GM19193 (cell line): ENCODE data around the gene STK32C.
A peak's percentile ranks its signal among the peaks of the same experiment; 100 is the strongest.

Experiments
- POLR2A ChIP-seq: IDR thresholded peaks from 4 replicates; pipeline ENCODE4 v1.6.1; 2011; ENCODE audit not compliant: insufficient read depth, insufficient read length; ENCODE audit errors: extremely low read depth

STK32C gene

DNA sequence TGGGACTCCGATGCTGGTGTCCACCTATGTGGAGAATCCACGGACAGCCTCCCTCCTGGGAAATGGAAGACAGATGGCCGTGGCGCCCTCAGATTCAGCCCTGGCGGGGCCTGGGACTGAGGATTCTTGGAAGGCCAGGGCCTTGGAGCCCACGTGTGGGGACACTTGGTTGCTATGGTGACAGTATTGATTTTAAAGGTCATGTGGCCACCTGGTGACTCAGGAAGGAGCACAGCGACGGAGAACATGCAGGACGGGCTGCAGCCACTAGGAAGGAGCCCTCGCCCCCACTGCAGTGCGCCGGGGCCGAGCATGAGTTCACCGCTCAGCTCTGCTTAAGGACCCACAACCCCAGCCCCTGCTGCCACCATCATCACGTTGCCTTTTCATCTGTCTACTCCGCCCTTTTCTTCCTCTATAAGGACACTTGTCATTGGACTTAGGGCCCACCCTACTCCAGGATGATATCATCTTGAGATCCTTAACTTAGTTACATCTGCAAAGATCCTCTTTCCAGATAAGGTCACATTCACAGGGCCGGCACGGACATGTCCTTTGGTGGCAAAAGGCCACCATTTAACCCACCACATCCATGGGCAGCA lies 3.7 kb upstream of the STK32C start:
- no peak for TF ChIP-seq POLR2A

DNA sequence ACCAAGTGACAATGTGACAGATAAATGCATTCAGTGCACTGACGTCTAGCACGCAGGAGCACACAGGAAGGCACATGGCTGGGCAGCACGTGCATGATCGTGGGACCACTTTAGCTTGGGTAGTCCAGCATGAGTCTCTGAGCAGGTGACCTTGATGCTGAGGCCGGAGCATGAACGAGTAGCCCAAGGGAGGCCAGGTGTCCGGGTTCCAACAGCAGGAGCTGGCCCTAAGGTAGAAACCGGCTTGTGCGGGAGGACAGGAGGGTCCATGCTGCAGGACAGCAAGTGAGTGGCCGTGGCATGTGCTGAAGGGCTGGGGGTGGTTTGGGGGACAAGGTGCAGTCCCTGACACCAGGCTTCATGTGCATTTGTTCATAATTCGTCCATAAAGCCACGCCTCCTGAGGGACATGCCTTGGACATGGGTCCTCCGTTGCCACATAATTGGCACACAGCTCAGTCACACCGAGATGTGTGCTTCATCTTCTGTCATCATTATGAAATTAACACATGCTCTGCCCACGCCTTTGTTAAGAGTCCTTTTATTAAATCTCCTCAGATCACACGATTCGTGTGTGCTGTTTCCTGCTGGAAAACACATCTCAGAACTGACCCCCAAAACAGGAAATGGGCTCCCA lies 3.1 kb upstream of the STK32C start:
- no peak for TF ChIP-seq POLR2A

DNA sequence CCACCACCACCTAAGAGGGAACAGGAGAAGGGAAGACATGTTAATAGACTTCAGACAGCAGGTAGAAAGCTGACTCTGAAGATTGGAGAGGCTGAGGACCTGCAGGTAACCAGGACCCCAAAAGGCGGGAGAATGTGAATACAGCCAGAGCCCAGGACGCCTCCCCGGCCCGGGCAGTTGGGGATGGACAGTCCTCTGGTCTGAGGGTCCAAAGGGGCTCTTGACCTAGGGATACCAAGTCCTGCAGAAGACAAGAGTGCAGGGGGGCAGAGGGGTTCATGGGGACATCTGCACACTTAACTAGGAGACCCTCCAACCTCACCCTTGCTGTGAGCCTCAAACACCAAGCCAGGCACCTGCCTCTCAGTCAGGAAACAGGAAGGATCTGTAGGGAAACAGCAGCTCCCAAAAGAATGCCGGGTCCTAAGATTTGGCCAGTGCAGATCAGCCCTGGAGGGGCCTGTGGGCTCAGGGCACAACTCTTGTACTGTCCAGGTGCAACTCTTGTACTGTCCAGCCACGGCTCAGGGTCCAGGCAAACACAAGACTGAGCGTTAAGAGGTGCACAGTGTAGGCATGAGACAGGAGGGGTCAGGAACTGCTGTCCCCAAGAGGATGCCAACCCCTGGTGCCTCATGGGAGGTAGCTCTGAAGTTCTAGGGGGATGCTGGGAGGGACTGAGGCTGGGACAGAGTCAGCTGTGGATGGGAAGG lies 2.3 kb upstream of the STK32C start:
- no peak for TF ChIP-seq POLR2A

DNA sequence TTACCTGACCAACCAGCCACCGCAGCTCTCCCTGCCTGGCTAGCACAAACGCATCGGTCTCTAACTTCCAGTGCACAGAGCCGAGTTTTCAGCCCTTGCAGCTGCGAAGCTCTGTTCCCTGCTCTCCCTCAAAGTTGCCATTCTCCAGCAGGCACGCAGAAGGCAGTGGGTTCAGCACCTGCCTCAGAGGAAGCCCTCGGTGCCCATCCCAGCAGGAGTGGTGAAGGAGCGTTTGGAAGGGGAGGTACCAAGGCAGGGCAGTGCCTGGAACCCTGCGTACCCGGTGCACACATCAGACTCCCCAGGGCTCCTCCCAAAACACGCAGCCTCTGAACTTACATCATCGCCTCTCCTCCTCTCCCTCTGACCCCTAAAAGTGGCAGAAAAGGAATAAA lies 1.7 kb upstream of the STK32C start:
- TF ChIP-seq POLR2A = no peak

DNA sequence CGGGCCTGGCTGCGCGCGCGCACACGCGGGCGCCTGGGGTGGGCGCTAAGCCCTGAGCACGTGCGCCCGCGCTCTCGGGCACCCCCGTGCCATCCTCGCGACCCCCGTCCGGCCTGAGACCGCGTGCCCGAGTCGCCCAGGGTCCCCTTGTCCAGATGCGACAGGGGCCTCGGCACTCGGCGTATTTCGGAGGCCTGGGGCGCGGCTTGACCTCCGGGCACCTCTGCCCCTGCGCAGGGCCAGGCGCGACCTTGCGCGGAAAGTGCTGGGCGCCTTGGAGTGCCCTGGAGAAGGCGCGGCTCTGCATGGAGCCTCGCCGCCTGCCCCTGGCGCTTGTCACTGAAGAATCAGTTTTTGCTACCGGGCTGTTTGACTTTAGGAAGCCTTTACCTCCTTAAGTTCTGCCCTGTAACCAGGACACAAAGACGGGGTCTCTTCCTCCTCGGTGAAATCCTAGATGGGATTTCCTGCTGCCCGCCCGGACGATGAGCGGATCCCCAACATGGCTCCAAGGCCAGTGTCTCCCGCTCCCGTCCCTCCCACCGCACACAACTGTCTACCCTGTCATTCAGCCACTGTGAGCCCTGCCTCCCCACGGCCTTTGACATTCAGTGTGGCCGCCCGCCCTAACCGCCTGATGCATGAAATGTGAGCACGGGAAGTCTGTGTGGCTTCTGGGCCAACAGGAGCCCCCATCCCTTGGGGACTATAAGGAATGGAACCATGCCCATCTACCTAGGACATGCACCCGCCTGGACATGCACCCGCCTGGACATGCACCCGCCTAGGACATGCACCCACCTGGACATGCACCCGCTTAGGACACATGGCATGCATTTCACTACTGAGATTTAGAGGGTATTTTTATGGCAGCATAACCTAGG lies 1.1 kb upstream of the STK32C start:
- TF ChIP-seq POLR2A = no peak

DNA sequence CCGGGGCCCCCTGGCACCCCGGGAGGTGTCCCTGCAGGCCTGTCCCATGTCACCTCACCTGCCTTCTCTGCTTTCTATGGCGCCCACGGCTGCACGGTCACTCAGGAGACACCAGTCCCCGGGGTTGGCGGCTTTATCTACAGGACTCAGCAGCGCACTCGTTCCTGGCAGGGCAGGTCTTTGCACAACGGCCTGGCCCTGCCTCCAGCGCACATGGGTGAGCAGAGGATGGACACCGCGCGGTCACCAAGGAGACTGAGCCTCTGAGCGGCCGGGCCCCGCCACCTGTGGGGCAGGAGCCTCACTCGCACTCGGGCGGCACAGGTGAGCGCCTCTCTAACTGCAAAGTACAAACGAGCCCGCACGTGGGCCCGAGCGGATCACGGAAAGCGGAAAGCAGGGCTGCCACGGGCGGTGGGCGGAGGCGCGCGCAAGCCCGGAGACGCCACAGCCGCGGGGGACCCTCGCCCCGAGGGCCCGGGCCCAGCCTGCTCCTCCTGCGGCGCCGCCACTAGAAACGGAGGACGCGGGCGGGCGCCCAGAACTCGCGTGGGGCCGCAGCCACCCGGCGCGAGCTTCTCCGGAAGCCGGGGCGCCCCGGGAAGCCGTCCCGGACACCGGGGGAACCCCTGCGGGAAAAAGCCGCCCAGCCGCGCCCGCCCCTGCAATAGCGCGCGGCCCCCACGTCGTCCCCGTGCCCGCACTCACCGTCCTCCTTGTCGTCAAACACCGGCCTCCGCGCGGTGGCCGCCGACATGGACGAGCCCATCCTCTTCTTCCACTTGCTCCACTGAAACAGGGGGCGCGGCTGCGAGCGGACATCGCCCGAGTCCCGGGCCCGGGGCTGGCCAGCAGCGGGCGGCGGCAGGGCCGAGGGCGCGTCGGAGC lies 642 bp downstream of the STK32C start:
- TF ChIP-seq POLR2A = peak; percentile 1

- TF ChIP-seq POLR2A = no peak
Measured at GRCh38 chr10:132306343-132306685, 1.4 kb downstream of the STK32C start.

- no peak for TF ChIP-seq POLR2A
Measured at GRCh38 chr10:132305654-132306342, 2.0 kb downstream of the STK32C start.

DNA sequence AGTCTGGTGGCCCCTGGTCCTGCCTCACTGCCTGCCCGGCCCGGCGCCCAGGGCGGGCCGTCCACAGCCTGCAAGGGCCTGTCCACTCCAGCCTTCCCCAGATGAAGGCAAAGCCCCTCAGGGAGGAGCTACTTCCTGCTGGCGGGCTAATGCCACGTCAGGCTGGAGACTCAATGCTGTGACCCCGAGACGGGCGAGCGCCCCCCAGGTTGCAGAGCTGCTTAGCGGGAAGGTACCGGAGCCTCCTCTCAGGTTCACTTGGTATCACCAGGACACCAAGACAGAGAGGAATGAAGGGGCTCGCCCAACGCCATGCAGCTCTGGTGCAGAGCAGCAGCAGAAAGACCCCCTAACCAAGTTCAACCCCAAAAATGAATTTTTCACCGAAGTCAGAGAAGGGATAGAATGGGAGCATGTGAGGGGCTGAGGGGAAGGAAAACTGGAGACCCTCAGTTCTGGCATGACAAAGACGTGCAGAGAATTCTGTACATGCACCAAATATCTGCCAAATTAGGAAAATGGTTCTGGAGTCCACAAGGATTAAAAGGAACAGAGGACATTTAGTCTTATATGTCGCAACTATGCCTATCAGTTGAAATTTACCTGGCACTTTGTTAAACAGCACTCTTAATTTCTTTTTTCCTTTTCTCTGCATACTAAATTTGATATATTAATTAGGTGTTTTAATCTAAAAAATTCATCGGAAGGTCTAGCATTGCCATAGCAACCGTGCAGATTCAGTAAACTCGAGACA lies 2.8 kb downstream of the STK32C start:
- TF ChIP-seq POLR2A = no peak

GRCh38 chr10:132303361-132304115 lies 4.2 kb downstream of the STK32C start:
- no peak for TF ChIP-seq POLR2A

- no peak for TF ChIP-seq POLR2A
Measured at GRCh38 chr10:132302421-132303310, 5.1 kb downstream of the STK32C start.

- no peak for TF ChIP-seq POLR2A
Measured at GRCh38 chr10:132301371-132302330, 6.1 kb downstream of the STK32C start.
